UCSD-AML1 (cell line): ENCODE measurements around the gene STPG1.

ENCODE experiments used
- DNase-seq: peaks from one replicate; lab custom pipeline; 2025; ENCODE audit not compliant: unreplicated experiment; lab: John Stamatoyannopoulos, UW

The STPG1 gene

GRCh38 chr1:24373044-24373443 is 40.5 kb downstream of the STPG1 start:
- DNase-seq, result no peak

- no peak for DNase-seq
Observed at GRCh38 chr1:24369801-24370200, 43.8 kb downstream of the STPG1 start.

GRCh38 chr1:24369199-24369598 is 44.4 kb downstream of the STPG1 start:
- no peak for DNase-seq

GRCh38 chr1:24366707-24367106 is 46.9 kb downstream of the STPG1 start:
- no peak for DNase-seq

- DNase-seq, result no peak
Observed at GRCh38 chr1:24364975-24365678, 48.5 kb downstream of the STPG1 start.

GRCh38 chr1:24364605-24364974 is 49.0 kb downstream of the STPG1 start:
- DNase-seq, result no peak

- no peak for DNase-seq
Observed at GRCh38 chr1:24363994-24364393, 49.6 kb downstream of the STPG1 start.

GRCh38 chr1:24362982-24363614 is 50.5 kb downstream of the STPG1 start:
- DNase-seq, result no peak

GRCh38 chr1:24362396-24362795 is 51.2 kb downstream of the STPG1 start:
- no peak for DNase-seq

GRCh38 chr1:24361811-24362210 is 51.8 kb downstream of the STPG1 start:
- DNase-seq, result no peak

- DNase-seq, result no peak
Observed at GRCh38 chr1:24360681-24361080, 52.9 kb downstream of the STPG1 start.

GRCh38 chr1:24357038-24357437 is 56.5 kb downstream of the STPG1 start:
- DNase-seq, result no peak

GRCh38 chr1:24355466-24355865 is 58.1 kb downstream of the STPG1 start:
- no peak for DNase-seq

- no peak for DNase-seq
Observed at GRCh38 chr1:24353292-24353891, 60.2 kb downstream of the STPG1 start.

GRCh38 chr1:24351918-24352627 is 61.5 kb downstream of the STPG1 start:
- no peak for DNase-seq

GRCh38 chr1:24351247-24351646 is 62.3 kb downstream of the STPG1 start:
- no peak for DNase-seq

- no peak for DNase-seq
Observed at GRCh38 chr1:24349891-24350290, 63.7 kb downstream of the STPG1 start.

GRCh38 chr1:24348196-24348595 is 65.4 kb downstream of the STPG1 start:
- no peak for DNase-seq

- DNase-seq, result no peak
Observed at GRCh38 chr1:24347159-24347934, 66.2 kb downstream of the STPG1 start.

- DNase-seq, result no peak
Observed at GRCh38 chr1:24345334-24345733, 68.2 kb downstream of the STPG1 start.

GRCh38 chr1:24344090-24344742 is 69.4 kb downstream of the STPG1 start:
- DNase-seq, result no peak
